NCI-H226 (cell line): ENCODE data around the gene AFAP1L2.

ENCODE experiments used
- DNase-seq: peaks from one replicate; pipeline ENCODE4 v3.0.0-alpha.2; 2015

The AFAP1L2 gene

GRCh38 chr10:114385557-114385956 lies 18.7 kb downstream of the AFAP1L2 start:
- DNase-seq: no peak

- DNase-seq: no peak
These were observed 19.7 kb downstream of the AFAP1L2 start for GRCh38 chr10:114384601-114385000.

GRCh38 chr10:114384181-114384580 lies 20.1 kb downstream of the AFAP1L2 start:
- no peak for DNase-seq

- no peak for DNase-seq
These were observed 23.5 kb downstream of the AFAP1L2 start for GRCh38 chr10:114380797-114381196.

- no peak for DNase-seq
These were observed 24.2 kb downstream of the AFAP1L2 start for GRCh38 chr10:114380060-114380459.

GRCh38 chr10:114379631-114380041 lies 24.7 kb downstream of the AFAP1L2 start:
- DNase-seq: no peak

GRCh38 chr10:114376523-114376922 lies 27.8 kb downstream of the AFAP1L2 start:
- DNase-seq: no peak

- no peak for DNase-seq
These were observed 29.3 kb downstream of the AFAP1L2 start for GRCh38 chr10:114375047-114375446.

- DNase-seq: no peak
These were observed 30.1 kb downstream of the AFAP1L2 start for GRCh38 chr10:114374053-114374791.

GRCh38 chr10:114373631-114374030 lies 30.7 kb downstream of the AFAP1L2 start:
- no peak for DNase-seq

- no peak for DNase-seq
These were observed 31.3 kb downstream of the AFAP1L2 start for GRCh38 chr10:114372995-114373394.

GRCh38 chr10:114372179-114372578 lies 32.1 kb downstream of the AFAP1L2 start:
- DNase-seq: no peak

GRCh38 chr10:114370966-114371365 lies 33.3 kb downstream of the AFAP1L2 start:
- no peak for DNase-seq

- no peak for DNase-seq
These were observed 34.1 kb downstream of the AFAP1L2 start for GRCh38 chr10:114370199-114370598.

GRCh38 chr10:114368057-114368391 lies 36.3 kb downstream of the AFAP1L2 start:
- DNase-seq: no peak

- DNase-seq: peak; percentile 26
These were observed 36.8 kb downstream of the AFAP1L2 start for GRCh38 chr10:114367351-114368056.

- DNase-seq: no peak
These were observed 39.6 kb downstream of the AFAP1L2 start for GRCh38 chr10:114364726-114365125.

- DNase-seq: no peak
These were observed 40.4 kb downstream of the AFAP1L2 start for GRCh38 chr10:114363745-114364454.

GRCh38 chr10:114362826-114363355 lies 41.4 kb downstream of the AFAP1L2 start:
- DNase-seq: no peak

GRCh38 chr10:114359953-114360345 lies 44.4 kb downstream of the AFAP1L2 start:
- no peak for DNase-seq

GRCh38 chr10:114359041-114359952 lies 45.0 kb downstream of the AFAP1L2 start:
- DNase-seq: no peak

GRCh38 chr10:114357515-114357996 lies 46.7 kb downstream of the AFAP1L2 start:
- DNase-seq: no peak
